ENCODE results near the gene RHOV. TPM values are rescaled to one million over a fixed set of nuclear protein-coding genes. Genes with fewer than 3 reads are reported as not detected.

RHOV gene
- total and polyA plus RNA-seq, 2 of the 4 experiments (the other 2 are of a cell fraction): 0.10 TPM; not detected in 1

- no peak for TF ChIP-seq ELK1 (IDR thresholded peaks at IDR 0.05; ENCODE audit: borderline replicate concordance, low read depth, low read length)
Measured at GRCh38 chr15:40894681-40895448, 20.8 kb upstream of the RHOV start (continued).

Measured in IMR-90 (cell line).